ENCODE measurements around the gene GNAQ. TPM values are rescaled to one million over a fixed set of nuclear protein-coding genes. Genes with fewer than 3 reads are reported as not detected.

GNAQ gene
- total RNA-seq, 2 donors from 2014 or later: 22.3 to 22.7 TPM

- DNase-seq (no peak), ATAC-seq (replicated peaks in 1 of 2) (no peak)
- H3K27me3 Mint-ChIP-seq (ENCODE audit: low read depth): no peaks in the 10 kb centered on the region
- peaks cover 6% of the 10 kb centered on the region for H3K4me1 Mint-ChIP-seq (ENCODE audit: low read depth)
- H3K36me3 Mint-ChIP-seq (ENCODE audit: insufficient read depth in 2 of 2): peaks cover 1 to 5% of the 10 kb centered on the region in 2 donors
- H3K4me3 Mint-ChIP-seq: no peak overlapping the region
- no peak overlapping the region for H3K27ac Mint-ChIP-seq
- H3K9me3 Mint-ChIP-seq: peaks cover 0 to 6% of the 10 kb centered on the region in 2 donors
Observed at GRCh38 chr9:77756449-77756848, 275.2 kb downstream of the GNAQ start.

- no peak overlapping the region for H3K4me3 Mint-ChIP-seq
- DNase-seq: no peak
- ATAC-seq (replicated peaks in 1 of 2): no peak
- H3K27ac Mint-ChIP-seq: no peak overlapping the region
- H3K9me3 Mint-ChIP-seq: peaks cover 0 to 6% of the 10 kb centered on the region in 2 donors
- no peaks in the 10 kb centered on the region for H3K27me3 Mint-ChIP-seq (ENCODE audit: low read depth)
- peaks cover 1 to 5% of the 10 kb centered on the region in 2 donors for H3K36me3 Mint-ChIP-seq (ENCODE audit: insufficient read depth in 2 of 2)
- H3K4me1 Mint-ChIP-seq (ENCODE audit: low read depth): peaks cover 28% of the 10 kb centered on the region
Observed at GRCh38 chr9:77753180-77753579, 278.4 kb downstream of the GNAQ start.

GRCh38 chr9:77752554-77752953, 279.1 kb downstream of the GNAQ start:
- no peak overlapping the region for H3K4me3 Mint-ChIP-seq
- no peak for ATAC-seq (replicated peaks in 1 of 2)
- peaks cover 0 to 5% of the 10 kb centered on the region in 2 donors for H3K9me3 Mint-ChIP-seq
- no peaks in the 10 kb centered on the region for H3K27me3 Mint-ChIP-seq (ENCODE audit: low read depth)
- peaks cover 35% of the 10 kb centered on the region for H3K4me1 Mint-ChIP-seq (ENCODE audit: low read depth)
- peaks cover 0 to 5% of the 10 kb centered on the region in 2 donors for H3K36me3 Mint-ChIP-seq (ENCODE audit: insufficient read depth in 2 of 2)
- DNase-seq: no peak
- no peak overlapping the region for H3K27ac Mint-ChIP-seq

GRCh38 chr9:77751341-77752091, 280.1 kb downstream of the GNAQ start:
- DNase-seq: peak; percentile 21 to 24

GRCh38 chr9:77750981-77751340, 280.6 kb downstream of the GNAQ start:
- Mint-ChIP-seq H3K4me1 (ENCODE audit: low read depth) (peaks cover 48% of the 10 kb centered on the region), H3K27me3 (ENCODE audit: low read depth) (no peaks in the 10 kb centered on the region), H3K4me3 (no peak overlapping the region), H3K36me3 (ENCODE audit: insufficient read depth in 2 of 2) (no peaks in the 10 kb centered on the region), H3K9me3 (no peaks in the 10 kb centered on the region), H3K27ac (no peak overlapping the region)
- ATAC-seq (replicated peaks in 1 of 2) (no peak), DNase-seq (no peak)

More at GRCh38 chr9:77751341-77752091, 280.1 kb downstream of the GNAQ start:
- Mint-ChIP-seq H3K4me3 (peak overlapping the region in 1 of 2 donors; percentile 44), H3K27ac (no peak overlapping the region), H3K27me3 (ENCODE audit: low read depth) (no peaks in the 10 kb centered on the region), H3K9me3 (no peaks in the 10 kb centered on the region), H3K36me3 (ENCODE audit: insufficient read depth in 2 of 2) (no peaks in the 10 kb centered on the region), H3K4me1 (ENCODE audit: low read depth) (peaks cover 43% of the 10 kb centered on the region)
- ATAC-seq (replicated peaks in 1 of 2): peak; percentile 42 to 60

- Mint-ChIP-seq H3K27me3 (ENCODE audit: low read depth) (no peaks in the 10 kb centered on the region), H3K9me3 (no peaks in the 10 kb centered on the region), H3K4me3 (no peak overlapping the region), H3K4me1 (ENCODE audit: low read depth) (peaks cover 55% of the 10 kb centered on the region), H3K27ac (no peak overlapping the region), H3K36me3 (ENCODE audit: insufficient read depth in 2 of 2) (peaks cover 0 to 2% of the 10 kb centered on the region in 2 donors)
- no peak for ATAC-seq (replicated peaks in 1 of 2)
- no peak for DNase-seq
Observed at GRCh38 chr9:77750284-77750683, 281.3 kb downstream of the GNAQ start.

- Mint-ChIP-seq H3K4me3 (no peak overlapping the region), H3K27ac (no peak overlapping the region), H3K36me3 (ENCODE audit: insufficient read depth in 2 of 2) (peaks cover 0 to 4% of the 10 kb centered on the region in 2 donors), H3K4me1 (ENCODE audit: low read depth) (peaks cover 69% of the 10 kb centered on the region), H3K9me3 (no peaks in the 10 kb centered on the region), H3K27me3 (ENCODE audit: low read depth) (no peaks in the 10 kb centered on the region)
- DNase-seq: no peak
- ATAC-seq (replicated peaks in 1 of 2): no peak
Observed at GRCh38 chr9:77748214-77748772, 283.3 kb downstream of the GNAQ start.

- peak; percentile 59 to 64 for ATAC-seq (replicated peaks in 1 of 2)
- H3K4me3 Mint-ChIP-seq: peak overlapping the region; percentile 46 to 58
- H3K9me3 Mint-ChIP-seq: no peaks in the 10 kb centered on the region
- H3K27ac Mint-ChIP-seq: peak overlapping the region; percentile 36
- DNase-seq: no peak
- peaks cover 79% of the 10 kb centered on the region for H3K4me1 Mint-ChIP-seq (ENCODE audit: low read depth)
- peaks cover 0 to 4% of the 10 kb centered on the region in 2 donors for H3K36me3 Mint-ChIP-seq (ENCODE audit: insufficient read depth in 2 of 2)
- H3K27me3 Mint-ChIP-seq (ENCODE audit: low read depth): no peaks in the 10 kb centered on the region
Observed at GRCh38 chr9:77747163-77747562, 284.4 kb downstream of the GNAQ start.

GRCh38 chr9:77744841-77745430, 286.7 kb downstream of the GNAQ start:
- peak; percentile 15 to 46 for ATAC-seq (replicated peaks in 1 of 2)
- Mint-ChIP-seq H3K9me3 (no peaks in the 10 kb centered on the region), H3K27ac (peak overlapping the region; percentile 82), H3K4me1 (ENCODE audit: low read depth) (peaks cover 73% of the 10 kb centered on the region), H3K27me3 (ENCODE audit: low read depth) (no peaks in the 10 kb centered on the region), H3K36me3 (ENCODE audit: insufficient read depth in 2 of 2) (peaks cover 0 to 4% of the 10 kb centered on the region in 2 donors), H3K4me3 (peak overlapping the region; percentile 55 to 71)
- no peak for DNase-seq

- peaks cover 79% of the 10 kb centered on the region for H3K4me1 Mint-ChIP-seq (ENCODE audit: low read depth)
- DNase-seq (no peak), ATAC-seq (replicated peaks in 1 of 2) (no peak)
Observed at GRCh38 chr9:77743386-77743785, 288.2 kb downstream of the GNAQ start.

GRCh38 chr9:77738932-77739331, 292.7 kb downstream of the GNAQ start:
- Mint-ChIP-seq H3K9me3 (peaks cover 0 to 1% of the 10 kb centered on the region in 2 donors), H3K4me1 (ENCODE audit: low read depth) (peaks cover 50% of the 10 kb centered on the region), H3K4me3 (peak overlapping the region; percentile 29 to 44), H3K27me3 (ENCODE audit: low read depth) (no peaks in the 10 kb centered on the region), H3K27ac (no peak overlapping the region), H3K36me3 (ENCODE audit: insufficient read depth in 2 of 2) (no peaks in the 10 kb centered on the region)
- DNase-seq: no peak
- ATAC-seq (replicated peaks in 1 of 2): peak in 1 of 2 donors; percentile 27

More at GRCh38 chr9:77743386-77743785, 288.2 kb downstream of the GNAQ start:
- no peak overlapping the region for H3K4me3 Mint-ChIP-seq
- H3K27me3 Mint-ChIP-seq (ENCODE audit: low read depth): no peaks in the 10 kb centered on the region
- H3K9me3 Mint-ChIP-seq: no peaks in the 10 kb centered on the region
- H3K27ac Mint-ChIP-seq: no peak overlapping the region
- peaks cover 0 to 4% of the 10 kb centered on the region in 2 donors for H3K36me3 Mint-ChIP-seq (ENCODE audit: insufficient read depth in 2 of 2)

- H3K27ac Mint-ChIP-seq: no peak overlapping the region
- ATAC-seq (replicated peaks in 1 of 2): no peak
- H3K27me3 Mint-ChIP-seq (ENCODE audit: low read depth): no peaks in the 10 kb centered on the region
- H3K4me1 Mint-ChIP-seq (ENCODE audit: low read depth): peaks cover 54% of the 10 kb centered on the region
- H3K9me3 Mint-ChIP-seq: peaks cover 0 to 5% of the 10 kb centered on the region in 2 donors
- peaks cover 0 to 5% of the 10 kb centered on the region in 2 donors for H3K36me3 Mint-ChIP-seq (ENCODE audit: insufficient read depth in 2 of 2)
- DNase-seq: no peak
- H3K4me3 Mint-ChIP-seq: no peak overlapping the region
Observed at GRCh38 chr9:77735494-77735893, 296.1 kb downstream of the GNAQ start.

GRCh38 chr9:77731930-77732329, 299.7 kb downstream of the GNAQ start:
- DNase-seq (no peak), ATAC-seq (replicated peaks in 1 of 2) (no peak)
- Mint-ChIP-seq H3K9me3 (peaks cover 0 to 5% of the 10 kb centered on the region in 2 donors), H3K36me3 (ENCODE audit: insufficient read depth in 2 of 2) (peaks cover 5 to 15% of the 10 kb centered on the region in 2 donors), H3K4me3 (no peak overlapping the region), H3K27ac (no peak overlapping the region), H3K4me1 (ENCODE audit: low read depth) (peaks cover 64% of the 10 kb centered on the region), H3K27me3 (ENCODE audit: low read depth) (no peaks in the 10 kb centered on the region)

Data from activated T-cell treated with anti-CD3 and anti-CD28 coated beads, Interleukin-2, amount 50 U/mL, for 72 hours (primary cell).